Liver (tissue), 9 donors: ENCODE results near the gene MAP7D3. TPM values are rescaled to one million over a fixed set of nuclear protein-coding genes. Genes with fewer than 3 reads are reported as not detected.

ENCODE experiments used
- DNase-seq: peaks from one replicate; pipeline ENCODE4 v3.0.0-alpha.2; 2017; ENCODE audit warnings: low spot score
- H3K27ac ChIP-seq, 2 donors: one replicate each; pipeline ENCODE4 v1.7.0; 2013; ENCODE audit warnings: inconsistent platforms in 2 of 2, low read length in 2 of 2, control low read depth in 1 of 2, low read depth in 1 of 2, mild to moderate bottlenecking in 1 of 2
- H3K27me3 ChIP-seq, 4 donors: one replicate each; pipeline versions ENCODE4 v1.6.1 to v1.7.0; 2013; ENCODE audit warnings: low read length in 3 of 4, inconsistent platforms in 1 of 4, mild to moderate bottlenecking in 1 of 4, moderate library complexity in 1 of 4; ENCODE audit not compliant: control insufficient read depth in 4 of 4, insufficient read depth in 4 of 4
- H3K36me3 ChIP-seq, 4 donors: one replicate each; pipeline versions ENCODE4 v1.6.1 to v1.7.0; 2013; ENCODE audit warnings: low read length in 3 of 4, mild to moderate bottlenecking in 3 of 4, low read depth in 1 of 4, moderate library complexity in 1 of 4; ENCODE audit not compliant: control insufficient read depth in 4 of 4, insufficient read depth in 3 of 4
- H3K4me1 ChIP-seq, 4 donors: one replicate each; pipeline versions ENCODE4 v1.6.1 to v1.7.0; 2013; ENCODE audit warnings: low read length in 3 of 4, mild to moderate bottlenecking in 3 of 4, moderate library complexity in 1 of 4; ENCODE audit not compliant: control insufficient read depth in 4 of 4, insufficient read depth in 4 of 4
- H3K4me3 ChIP-seq, 3 donors: one replicate each; pipeline versions ENCODE4 v1.6.1 to v1.7.0; 2013; ENCODE audit warnings: low read length in 3 of 3, control low read depth in 1 of 3, low read depth in 1 of 3, mild to moderate bottlenecking in 1 of 3
- H3K9ac ChIP-seq, 2 donors: one replicate each; pipeline ENCODE4 v1.7.0; 2013; ENCODE audit warnings: low read length in 2 of 2, mild to moderate bottlenecking in 2 of 2, moderate library complexity in 2 of 2, control low read depth in 1 of 2, low read depth in 1 of 2
- H3K9me3 ChIP-seq, 4 donors: one replicate each; pipeline versions ENCODE4 v1.6.1 to v1.7.0; 2013; ENCODE audit warnings: low read length in 3 of 4; ENCODE audit not compliant: control insufficient read depth in 4 of 4
- EGR1 ChIP-seq, 2 donors: IDR thresholded peaks; 2 replicates each; pipeline ENCODE4 v1.6.1; 2016 to 2018; ENCODE audit warnings: antibody characterized with exemption in 2 of 2, low read depth in 2 of 2
- FOXA1 ChIP-seq: IDR thresholded peaks from 2 replicates; pipeline ENCODE4 v1.6.1; 2016; ENCODE audit warnings: antibody characterized with exemption
- FOXA2 ChIP-seq: IDR thresholded peaks from 2 replicates; pipeline ENCODE4 v1.6.1; 2016; ENCODE audit warnings: antibody characterized with exemption
- GABPA ChIP-seq, 2 donors: IDR thresholded peaks in 1 of 2; conservative IDR thresholded peaks in 1 of 2; 2 replicates each; pipeline ENCODE4 v1.6.1; 2016; ENCODE audit warnings: antibody characterized with exemption in 2 of 2, mild to moderate bottlenecking in 1 of 2, moderate library complexity in 1 of 2
- HNF4A ChIP-seq, 2 donors: conservative IDR thresholded peaks; 2 replicates each; pipeline ENCODE4 v1.6.1; 2016; ENCODE audit warnings: antibody characterized with exemption in 2 of 2, mild to moderate bottlenecking in 2 of 2
- HNF4G ChIP-seq: IDR thresholded peaks from 2 replicates; pipeline ENCODE4 v1.6.1; 2016; ENCODE audit warnings: antibody characterized with exemption
- JUND ChIP-seq, 2 donors: IDR thresholded peaks; 2 replicates each; pipeline ENCODE4 v1.6.1; 2016; ENCODE audit warnings: antibody characterized with exemption in 2 of 2
- NR2F2 ChIP-seq: IDR thresholded peaks from 2 replicates; pipeline ENCODE4 v1.6.1; 2016; ENCODE audit warnings: antibody characterized with exemption
- RAD21 ChIP-seq, 2 donors: IDR thresholded peaks; 2 replicates each; pipeline ENCODE4 v1.6.1; 2016; ENCODE audit warnings: antibody characterized with exemption in 2 of 2, mild to moderate bottlenecking in 2 of 2
- REST ChIP-seq: IDR thresholded peaks from 2 replicates; pipeline ENCODE4 v1.6.1; 2016; ENCODE audit warnings: antibody characterized with exemption, mild to moderate bottlenecking
- RXRA ChIP-seq, 2 donors: IDR thresholded peaks; 2 replicates each; pipeline ENCODE4 v1.6.1; 2017 to 2018; ENCODE audit warnings: antibody characterized with exemption in 2 of 2, mild to moderate bottlenecking in 1 of 2
- SP1 ChIP-seq: IDR thresholded peaks from 2 replicates; pipeline ENCODE4 v1.6.1; 2018; ENCODE audit warnings: antibody characterized with exemption, mild to moderate bottlenecking
- TAF1 ChIP-seq: conservative IDR thresholded peaks from 2 replicates; pipeline ENCODE4 v1.6.1; 2016; ENCODE audit warnings: antibody characterized with exemption, mild to moderate bottlenecking
- YY1 ChIP-seq: IDR thresholded peaks from 2 replicates; pipeline ENCODE4 v1.6.1; 2016; ENCODE audit warnings: antibody characterized with exemption, mild to moderate bottlenecking
- ZBTB33 ChIP-seq: IDR thresholded peaks from 2 replicates; pipeline ENCODE4 v1.6.1; 2016; ENCODE audit warnings: antibody characterized with exemption
- WGBS: extraction: QIAGEN DNeasy Blood & Tissue Kit; methylation state at CpG from one replicate; pipeline ENCODE4 v1.1.7; 2013; 5-methylcytosine and 5-hydroxymethylcytosine counted together
- polyA plus RNA-seq, 2 donors: library from polyadenylated mRNA; stranded (reverse) in 1 of 2; unstranded in 1 of 2; fragments of 200-250 nt in 1 of 2; fragments of >200 nt in 1 of 2; fragmentation: Nextera tagmentation in 1 of 2; extraction: Ambion mirVana in 1 of 2; gene quantifications; one replicate each; pipeline versions ENCODE4 v1.2.1 to v1.2.3, GENCODE V29; 2013 to 2015
- total RNA-seq, 2 donors: library from RNA; depleted of rRNA; stranded (reverse); fragments of >200 nt; gene quantifications; one replicate each; pipeline ENCODE4 v1.2.3, GENCODE V29; 2014
- TF ChIP-seq, protein P1 (sequence below): IDR thresholded peaks from 2 replicates; pipeline ENCODE4 v1.6.1; 2016; ENCODE audit warnings: antibody characterized with exemption
- TF ChIP-seq, protein P2 (sequence below): fragments of 150-350 bp; IDR thresholded peaks from 2 replicates; pipeline ENCODE4 v1.5.1; 2017; ENCODE audit warnings: improper control_type of control experiment, low read depth, low read length; ENCODE audit not compliant: missing input control
- donor health status: healthy.
- donor health status: healthy.
- donor health status: healthy.
- donor health status: healthy.
- donor health status: healthy.

Gene MAP7D3
- total and polyA plus RNA-seq, 4 donors = 1.6 to 4.4 (median 3.1) TPM

DNA sequence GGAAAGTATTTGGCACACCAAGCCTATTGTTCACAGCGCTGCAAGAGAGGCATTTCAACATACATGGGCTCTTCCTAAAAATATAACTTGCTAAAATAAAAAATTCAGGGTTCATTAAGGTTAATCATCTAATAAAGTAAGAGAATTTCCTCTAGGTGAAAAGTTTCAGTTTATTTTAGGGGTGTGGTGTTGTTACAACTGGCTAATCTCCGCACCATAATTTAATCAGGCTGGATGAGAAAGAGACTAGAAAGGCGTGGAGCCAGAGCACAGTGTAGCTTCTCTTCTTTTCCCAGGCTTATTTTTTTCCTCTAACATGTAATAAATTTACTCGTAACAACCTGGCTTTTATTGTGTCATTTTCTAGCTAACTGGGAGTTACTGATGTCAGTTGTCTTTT, 56.0 kb downstream of the MAP7D3 start:
- no peaks in the 10 kb centered on the region for H3K36me3 ChIP-seq
- no peaks in the 10 kb centered on the region for H3K27me3 ChIP-seq
- no peak overlapping the region for H3K27ac ChIP-seq
- DNase-seq = no peak
- TF ChIP-seq FOXA2 (no peak), NR2F2 (no peak)
- no peaks in the 10 kb centered on the region for H3K9me3 ChIP-seq
- WGBS = 79% methylated on average over 4 of the region's 4 CpGs
- peaks cover 2 to 13% (median 8%) of the 10 kb centered on the region in 4 donors for H3K4me1 ChIP-seq
- no peak overlapping the region for H3K9ac ChIP-seq
- no peak overlapping the region for H3K4me3 ChIP-seq

DNA sequence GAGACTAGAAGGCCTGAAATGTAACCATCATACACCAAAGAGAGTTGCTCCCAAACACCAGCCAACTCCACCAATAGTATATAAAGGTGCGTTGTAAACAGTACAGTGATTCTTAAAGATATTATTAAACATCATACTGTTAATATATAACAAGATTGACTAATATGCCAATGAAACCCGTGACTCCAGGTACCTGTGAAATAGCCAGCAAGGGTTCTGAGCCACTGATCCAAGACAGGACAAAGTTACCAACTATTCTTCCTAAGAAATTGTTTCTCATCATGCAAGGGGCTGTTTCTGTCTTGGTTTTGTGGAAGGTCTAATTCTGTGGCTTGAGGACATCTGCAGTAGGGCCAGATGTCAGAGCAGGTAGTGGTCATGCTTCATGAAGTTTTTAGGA, 56.7 kb downstream of the MAP7D3 start:
- H3K36me3 ChIP-seq = no peaks in the 10 kb centered on the region
- DNase-seq = no peak
- WGBS = 89% methylated on average over 2 of the region's 2 CpGs
- TF ChIP-seq GABPA (IDR thresholded peaks at IDR 0.05 in 1 of 2, conservative IDR thresholded peaks at IDR 0.05 in 1 of 2) (no peak), SP1 (no peak), FOXA2 (no peak), HNF4A (conservative IDR thresholded peaks at IDR 0.05) (no peak), ZBTB33 (no peak), RXRA (IDR thresholded peaks at IDR 0.05) (no peak), EGR1 (IDR thresholded peaks at IDR 0.05; ENCODE audit: low read depth in 2 of 2) (no peak), REST (no peak), HNF4G (no peak), RAD21 (IDR thresholded peaks at IDR 0.05) (no peak), JUND (IDR thresholded peaks at IDR 0.05) (no peak), TAF1 (no peak), FOXA1 (no peak), YY1 (no peak), NR2F2 (no peak)
- TF ChIP-seq, protein P1, sequence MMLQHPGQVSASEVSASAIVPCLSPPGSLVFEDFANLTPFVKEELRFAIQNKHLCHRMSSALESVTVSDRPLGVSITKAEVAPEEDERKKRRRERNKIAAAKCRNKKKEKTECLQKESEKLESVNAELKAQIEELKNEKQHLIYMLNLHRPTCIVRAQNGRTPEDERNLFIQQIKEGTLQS = no peak
- TF ChIP-seq, protein P2, sequence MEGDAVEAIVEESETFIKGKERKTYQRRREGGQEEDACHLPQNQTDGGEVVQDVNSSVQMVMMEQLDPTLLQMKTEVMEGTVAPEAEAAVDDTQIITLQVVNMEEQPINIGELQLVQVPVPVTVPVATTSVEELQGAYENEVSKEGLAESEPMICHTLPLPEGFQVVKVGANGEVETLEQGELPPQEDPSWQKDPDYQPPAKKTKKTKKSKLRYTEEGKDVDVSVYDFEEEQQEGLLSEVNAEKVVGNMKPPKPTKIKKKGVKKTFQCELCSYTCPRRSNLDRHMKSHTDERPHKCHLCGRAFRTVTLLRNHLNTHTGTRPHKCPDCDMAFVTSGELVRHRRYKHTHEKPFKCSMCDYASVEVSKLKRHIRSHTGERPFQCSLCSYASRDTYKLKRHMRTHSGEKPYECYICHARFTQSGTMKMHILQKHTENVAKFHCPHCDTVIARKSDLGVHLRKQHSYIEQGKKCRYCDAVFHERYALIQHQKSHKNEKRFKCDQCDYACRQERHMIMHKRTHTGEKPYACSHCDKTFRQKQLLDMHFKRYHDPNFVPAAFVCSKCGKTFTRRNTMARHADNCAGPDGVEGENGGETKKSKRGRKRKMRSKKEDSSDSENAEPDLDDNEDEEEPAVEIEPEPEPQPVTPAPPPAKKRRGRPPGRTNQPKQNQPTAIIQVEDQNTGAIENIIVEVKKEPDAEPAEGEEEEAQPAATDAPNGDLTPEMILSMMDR = no peak
- H3K27me3 ChIP-seq = no peaks in the 10 kb centered on the region
- H3K9ac ChIP-seq = no peak overlapping the region
- no peak overlapping the region for H3K27ac ChIP-seq
- no peak overlapping the region for H3K4me3 ChIP-seq
- H3K4me1 ChIP-seq = peaks cover 3 to 18% (median 10%) of the 10 kb centered on the region in 4 donors
- no peaks in the 10 kb centered on the region for H3K9me3 ChIP-seq
